GM12892 (cell line): Measurements from ENCODE around the gene TFF1.

Source experiments
- POLR2A ChIP-seq: IDR thresholded peaks from 2 replicates; pipeline ENCODE4 v1.6.1; 2011; ENCODE audit warnings: low read depth, low read length, control low read depth
- POLR2AphosphoS5 ChIP-seq: IDR thresholded peaks from 2 replicates; pipeline ENCODE4 v1.6.1; 2011; ENCODE audit warnings: low read depth, low read length, control low read depth
- TAF1 ChIP-seq: IDR thresholded peaks from 2 replicates; pipeline ENCODE4 v1.6.1; 2011; ENCODE audit warnings: low read depth, mild to moderate bottlenecking, control low read depth, low read length, borderline replicate concordance

DNA sequence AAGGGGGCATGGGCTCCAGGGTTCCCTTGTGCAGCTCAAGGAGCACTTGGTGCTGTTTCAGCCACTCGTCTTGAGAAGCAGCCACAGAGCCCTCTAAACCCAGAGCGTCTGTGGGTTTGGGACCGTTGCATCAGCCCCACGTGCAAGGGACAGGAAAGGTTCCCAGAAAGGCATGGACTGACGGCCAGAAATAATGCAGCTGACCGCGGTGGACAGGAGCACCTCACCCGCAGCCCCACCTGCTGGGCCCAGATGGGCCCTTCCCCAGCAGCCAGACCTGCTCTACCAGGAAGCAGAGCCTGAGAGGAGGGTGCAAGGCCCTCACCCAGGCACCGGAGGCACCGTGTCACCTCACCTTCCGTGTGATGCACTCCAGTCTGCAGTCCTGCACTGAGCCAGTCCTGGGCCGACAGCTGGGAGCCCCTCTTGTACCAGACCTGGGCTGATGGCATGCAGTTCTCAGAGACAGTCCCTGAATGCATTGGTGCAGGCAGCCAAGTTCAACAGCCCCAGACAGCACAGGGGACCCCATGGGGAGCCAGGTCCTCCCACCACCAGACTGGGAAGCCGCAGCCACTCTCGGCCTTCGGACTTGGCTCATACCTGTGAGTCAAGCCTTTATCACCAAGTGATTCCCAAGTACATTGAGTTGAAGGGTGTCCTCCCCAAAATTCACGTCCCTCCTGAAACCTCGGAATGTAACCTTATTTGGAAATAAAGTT is 46.3 kb downstream of the TFF1 start:
- TF ChIP-seq TAF1 (no peak), POLR2A (no peak), POLR2AphosphoS5 (no peak)
